ENCODE measurements around the gene UBE2N. TPM values are rescaled to one million over a fixed set of nuclear protein-coding genes. Genes with fewer than 3 reads are reported as not detected.

The UBE2N gene
- total and polyA plus RNA-seq, 2 of the 8 experiments (the other 6 are each of a cell fraction or from before 2014, with no cell fraction given): 108 to 225 TPM

GRCh38 chr12:93426412-93426805 lies 15.3 kb downstream of the UBE2N start:
- CTCF ChIA-PET (ENCODE audit: partially characterized antibody): interaction anchor here (0.6 to 1.6 kb wide), 7 partner anchors 11 to 709 kb away, joined by 3 to 8 read pairs (median 4); no protein-coding TSS in a partner anchor
- 90% methylated on average over 1 of the region's 1 CpG; no CpG with 5 or more reads in 1 of the 2 experiments for whole genome bisulfite sequencing, 2 experiments (ENCODE audit: extremely low coverage in 1 of 2, insufficient coverage in 1 of 2, insufficient read length in 1 of 2, insufficient replicate concordance in 2 of 2, low coverage in 1 of 2, low lambda C conversion rate in 2 of 2, missing lambda C conversion rate in 1 of 2)
- no peak for TF ChIP-seq CEBPB (IDR thresholded peaks at IDR 0.05; ENCODE audit: low read depth, low read length)
- no peak for TF ChIP-seq TEAD4 (IDR thresholded peaks at IDR 0.05; ENCODE audit: low read depth, low read length)
- TF ChIP-seq GABPA (IDR thresholded peaks at IDR 0.05; ENCODE audit: borderline replicate concordance, insufficient read depth, low read length): no peak
- no peak for TF ChIP-seq SP4 (IDR thresholded peaks at IDR 0.05; ENCODE audit: low read length)
- TF ChIP-seq BRCA1 (IDR thresholded peaks at IDR 0.05; ENCODE audit: low read depth, low read length): no peak
- TF ChIP-seq POU5F1 (IDR thresholded peaks at IDR 0.05; ENCODE audit: low read depth, low read length): no peak
- TF ChIP-seq SIX5 (IDR thresholded peaks at IDR 0.05; ENCODE audit: low read depth, low read length): no peak
- no peak for TF ChIP-seq KDM1A (IDR thresholded peaks at IDR 0.05; ENCODE audit: borderline replicate concordance, low read length)
- TF ChIP-seq JUN (IDR thresholded peaks at IDR 0.05; ENCODE audit: low read depth, low read length): no peak
- no peak for TF ChIP-seq NRF1 (IDR thresholded peaks at IDR 0.05; ENCODE audit: low read depth, low read length)
- no peak for TF ChIP-seq CTBP2 (IDR thresholded peaks at IDR 0.05; ENCODE audit: borderline replicate concordance, insufficient read depth, insufficient read length, low read length)
- TF ChIP-seq PHF8 (conservative IDR thresholded peaks at IDR 0.05; ENCODE audit: low read depth, low read length): no peak
- TF ChIP-seq CHD2 (IDR thresholded peaks at IDR 0.05; ENCODE audit: low read length): no peak
- no peak for TF ChIP-seq RNF2 (IDR thresholded peaks at IDR 0.05; ENCODE audit: borderline replicate concordance, low read depth, low read length, missing control alignments, poor library complexity, severe bottlenecking)
- TF ChIP-seq JUND (IDR thresholded peaks at IDR 0.05; ENCODE audit: low read length): no peak

More at GRCh38 chr12:93426412-93426805, 15.3 kb downstream of the UBE2N start:
- no peak overlapping the region for H3K4me3 ChIP-seq (ENCODE audit: extremely low read depth in 1 of 4, insufficient read depth in 2 of 4, low read depth in 3 of 4, low read length in 4 of 4)
- no peak overlapping the region for H2AK5ac ChIP-seq (ENCODE audit: low read depth, low read length)
- no peaks in the 10 kb centered on the region for H3K27me3 ChIP-seq (replicated peaks in 1 of 4; ENCODE audit: control insufficient read depth in 3 of 4, extremely low read depth in 1 of 4, insufficient read depth in 3 of 4, low read length in 3 of 4)
- no peak overlapping the region for H2BK20ac ChIP-seq (ENCODE audit: low read length)
- H2BK120ac ChIP-seq (replicated peaks; ENCODE audit: low read depth, low read length): no peak overlapping the region
- H2BK12ac ChIP-seq (ENCODE audit: low read depth, low read length): no peak overlapping the region
- H3K23ac ChIP-seq (ENCODE audit: insufficient read length): no peak overlapping the region
- H4K20me1 ChIP-seq (replicated peaks in 1 of 2; ENCODE audit: control insufficient read depth in 1 of 2, insufficient read depth in 2 of 2, low read length in 2 of 2): peaks cover 23 to 26% of the 10 kb centered on the region in 2 experiments
- H4K5ac ChIP-seq (ENCODE audit: insufficient read length, low read depth, low read length): no peak overlapping the region
- FAIRE-seq: no peak
- H2BK5ac ChIP-seq (ENCODE audit: low read depth, low read length): no peak overlapping the region
- H2AFZ ChIP-seq (ENCODE audit: low read length): no peak overlapping the region
- H3K4ac ChIP-seq (replicated peaks; ENCODE audit: insufficient read length, low read depth, low read length): no peak overlapping the region
- no peaks in the 10 kb centered on the region for H3K36me3 ChIP-seq (ENCODE audit: control insufficient read depth in 2 of 4, insufficient read depth in 4 of 4, low read length in 3 of 4)
- no peak overlapping the region for H2BK15ac ChIP-seq (ENCODE audit: low read length)
- no peak overlapping the region for H4K91ac ChIP-seq (replicated peaks; ENCODE audit: insufficient read length, low read length)
- H3K27ac ChIP-seq (ENCODE audit: low read depth, low read length): no peak overlapping the region
- H3K4me1 ChIP-seq (replicated peaks in 1 of 4; ENCODE audit: control insufficient read depth in 3 of 4, insufficient read depth in 4 of 4, low read length in 3 of 4): peaks cover 0 to 6% (median 5%) of the 10 kb centered on the region in 4 experiments; a peak in 6 of 7 replicates
- DNase-seq (ENCODE audit: low read depth in 1 of 2, low spot score in 2 of 2): no peak
- H3K9me3 ChIP-seq (ENCODE audit: insufficient read depth in 2 of 2, low read depth in 1 of 2, low read length in 1 of 2): no peaks in the 10 kb centered on the region
- H3K4me2 ChIP-seq (ENCODE audit: insufficient read depth in 1 of 2, low read depth in 2 of 2, low read length in 2 of 2): no peak overlapping the region
- H3K23me2 ChIP-seq (ENCODE audit: low read depth, low read length): no peaks in the 10 kb centered on the region
- H4K8ac ChIP-seq (ENCODE audit: extremely low read depth, insufficient read depth, low read length): no peak overlapping the region
- H3K14ac ChIP-seq (ENCODE audit: insufficient read length): no peak overlapping the region
- POLR2A ChIA-PET (ENCODE audit: partially characterized antibody): interaction anchor here (0.6 to 1.5 kb wide), 5 partner anchors 11 to 152 kb away, joined by 3 to 7 read pairs (median 3); partner anchors contain the start of gene UBE2N
- H3K18ac ChIP-seq (ENCODE audit: extremely low read depth, low read length): no peak overlapping the region
- H3K56ac ChIP-seq (replicated peaks; ENCODE audit: insufficient read length, low read depth, low read length): no peak overlapping the region
- peaks cover 45 to 98% of the 10 kb centered on the region in 2 experiments for H3K79me2 ChIP-seq (ENCODE audit: control insufficient read depth in 1 of 2, insufficient read depth in 2 of 2, low read length in 2 of 2)
- peaks cover 4% of the 10 kb centered on the region for H3K79me1 ChIP-seq (ENCODE audit: low read depth, low read length)
- H3K9ac ChIP-seq (replicated peaks in 1 of 4; ENCODE audit: extremely low read depth in 1 of 4, low read depth in 3 of 4, low read length in 3 of 4): no peak overlapping the region
